SK-N-MC (cell line): Measurements from ENCODE around the gene MREG.

Source experiments
- EZH2 ChIP-seq: fragments of 200-600 bp; sonication (generic); IDR thresholded peaks from one replicate; pipeline ENCODE4 v1.6.1; 2017; ENCODE audit warnings: antibody characterized with exemption
- POLR2AphosphoS5 ChIP-seq: IDR thresholded peaks from 2 replicates; pipeline ENCODE4 v1.6.1; 2012; ENCODE audit warnings: mild to moderate bottlenecking, low read depth, low read length, borderline replicate concordance

DNA sequence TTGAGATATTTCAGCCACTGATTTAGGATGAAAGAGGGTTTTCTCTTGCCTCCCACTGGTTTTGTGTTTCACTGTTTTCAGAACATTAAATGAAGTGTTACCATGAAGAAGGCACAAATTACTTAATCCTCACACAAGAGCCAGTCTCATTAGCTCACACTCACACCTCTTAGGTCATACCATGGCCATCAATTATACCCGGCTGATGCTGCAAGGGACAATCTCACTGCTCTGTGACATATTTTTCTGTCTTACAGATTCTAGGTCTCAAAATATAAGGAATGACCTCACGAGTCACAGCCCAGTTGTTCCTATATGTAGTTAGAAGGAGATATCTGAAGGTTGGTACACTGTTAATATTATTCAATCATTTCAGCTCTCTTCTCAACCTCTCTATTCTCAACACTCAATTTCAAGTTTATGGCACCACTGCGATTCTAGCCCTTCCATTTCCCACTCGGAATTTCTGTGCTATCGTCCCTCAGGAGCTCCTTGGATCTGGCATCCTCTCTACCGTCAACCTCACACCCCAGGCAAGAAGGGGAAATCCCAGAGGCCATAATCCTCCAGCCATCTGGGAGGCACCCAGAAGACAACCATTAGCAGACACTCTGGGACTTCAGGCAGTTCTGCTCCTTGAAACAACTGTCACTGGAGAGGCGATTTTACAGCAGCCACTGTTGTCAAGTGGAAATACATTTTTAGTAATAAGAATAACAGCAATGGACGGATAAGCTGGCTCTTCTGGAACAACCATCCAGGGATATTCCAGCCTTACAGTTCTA lies 101.9 kb downstream of the MREG start:
- no peak for TF ChIP-seq POLR2AphosphoS5
- no peak for TF ChIP-seq EZH2
